H1 (cell line): ENCODE measurements around the gene NOL4L. TPM values are rescaled to one million over a fixed set of nuclear protein-coding genes. Genes with fewer than 3 reads are reported as not detected.

Experiments
- CTCF ChIA-PET: fragments of 300-600 bp; sonication (Branson Sonifier 250); formaldehyde crosslinking; loops from one replicate; lab custom pipeline; 2021; ENCODE audit not compliant: partially characterized antibody; lab: Charles Lee
- POLR2A ChIA-PET: fragments of 300-600 bp; sonication (Branson Sonifier 250); formaldehyde crosslinking; loops from one replicate; lab custom pipeline; 2021; ENCODE audit warnings: inconsistent platforms; ENCODE audit not compliant: partially characterized antibody; lab: Charles Lee
- DNase-seq, 2 experiments: peaks; one replicate each; pipeline versions ENCODE4 v3.0.0 to v3.0.0-alpha.2; 2010 to 2022; ENCODE audit warnings: low spot score in 2 of 2, low read depth in 1 of 2, mixed read lengths in 1 of 2
- FAIRE-seq: peaks from 2 replicates; lab custom pipeline; 2011; peaks lifted over from hg19 to GRCh38; lab: Jason Lieb, UNC
- H2AFZ ChIP-seq: 2 replicates; pipeline ENCODE4 v1.8.1; 2012; ENCODE audit warnings: low read length, inconsistent platforms
- H2AK5ac ChIP-seq: 2 replicates; pipeline ENCODE4 v1.6.1; 2013; ENCODE audit warnings: low read depth, low read length
- H2BK120ac ChIP-seq: replicated peaks from 2 replicates; pipeline ENCODE3; 2013; ENCODE audit warnings: low read depth, low read length, inconsistent platforms
- H2BK12ac ChIP-seq: 2 replicates; pipeline ENCODE4 v1.6.1; 2013; ENCODE audit warnings: low read depth, low read length
- H2BK15ac ChIP-seq: 2 replicates; pipeline ENCODE4 v1.6.1; 2013; ENCODE audit warnings: low read length
- H2BK20ac ChIP-seq: 2 replicates; pipeline ENCODE4 v1.6.1; 2013; ENCODE audit warnings: low read length
- H2BK5ac ChIP-seq: 2 replicates; pipeline ENCODE4 v1.6.1; 2013; ENCODE audit warnings: low read depth, low read length
- H3K14ac ChIP-seq: 2 replicates; pipeline ENCODE4 v1.6.1; 2013; ENCODE audit warnings: inconsistent platforms; ENCODE audit not compliant: insufficient read length
- H3K18ac ChIP-seq: 2 replicates; pipeline ENCODE4 v1.6.1; 2013; ENCODE audit warnings: low read length; ENCODE audit errors: extremely low read depth
- H3K23ac ChIP-seq: 2 replicates; pipeline ENCODE4 v1.6.1; 2013; ENCODE audit warnings: inconsistent platforms; ENCODE audit not compliant: insufficient read length
- H3K23me2 ChIP-seq: 2 replicates; pipeline ENCODE4 v1.6.1; 2013; ENCODE audit warnings: low read depth, low read length
- H3K27ac ChIP-seq: 2 replicates; pipeline ENCODE4 v1.6.1; 2011; ENCODE audit warnings: low read depth, low read length, inconsistent platforms
- H3K27me3 ChIP-seq, 4 experiments: replicated peaks in 1 of 4; 1 replicate in 1 of 4; 2 replicates in 3 of 4; pipeline versions ENCODE4 v1.6.1 to v1.8.1; 2011 to 2013; ENCODE audit warnings: low read length in 3 of 4, mild to moderate bottlenecking in 3 of 4, inconsistent platforms in 2 of 4, mixed read lengths in 2 of 4, moderate library complexity in 1 of 4; ENCODE audit not compliant: control insufficient read depth in 3 of 4, insufficient read depth in 3 of 4; ENCODE audit errors: extremely low read depth in 1 of 4
- H3K36me3 ChIP-seq, 4 experiments: 2 replicates each; pipeline versions ENCODE4 v1.6.1 to v1.8.1; 2011 to 2013; ENCODE audit warnings: mild to moderate bottlenecking in 4 of 4, low read length in 3 of 4, moderate library complexity in 2 of 4, control low read depth in 1 of 4, inconsistent platforms in 1 of 4; ENCODE audit not compliant: insufficient read depth in 4 of 4, control insufficient read depth in 2 of 4
- H3K4ac ChIP-seq: replicated peaks from 2 replicates; pipeline ENCODE3; 2013; ENCODE audit warnings: low read length, low read depth, mixed read lengths, inconsistent platforms; ENCODE audit not compliant: insufficient read length
- H3K4me1 ChIP-seq, 4 experiments: replicated peaks in 1 of 4; 1 replicate in 1 of 4; 2 replicates in 3 of 4; pipeline versions ENCODE4 v1.6.1 to v1.8.1; 2011 to 2013; ENCODE audit warnings: low read length in 3 of 4, inconsistent platforms in 2 of 4, mixed read lengths in 1 of 4; ENCODE audit not compliant: insufficient read depth in 4 of 4, control insufficient read depth in 3 of 4
- H3K4me2 ChIP-seq, 2 experiments: 2 replicates each; pipeline versions ENCODE4 v1.6.1 to v1.8.1; 2011 to 2013; ENCODE audit warnings: low read depth in 2 of 2, low read length in 2 of 2, control low read depth in 1 of 2, inconsistent platforms in 1 of 2, mild to moderate bottlenecking in 1 of 2; ENCODE audit not compliant: insufficient read depth in 1 of 2
- H3K4me3 ChIP-seq, 4 experiments: fragments of 200-600, 300-600 bp in 1 of 4; sonication (generic), shearing (Covaris generic), sonication (Bioruptor Twin) in 1 of 4; 2 replicates each; pipeline versions ENCODE4 v1.5.1 to v1.8.1; 2011 to 2016; ENCODE audit warnings: low read length in 4 of 4, low read depth in 3 of 4, control low read depth in 2 of 4, inconsistent platforms in 2 of 4, mild to moderate bottlenecking in 2 of 4, mixed read lengths in 1 of 4, moderate library complexity in 1 of 4; ENCODE audit not compliant: insufficient read depth in 2 of 4; ENCODE audit errors: extremely low read depth in 1 of 4
- H3K56ac ChIP-seq: replicated peaks from 2 replicates; pipeline ENCODE3; 2013; ENCODE audit warnings: low read depth, mild to moderate bottlenecking, mixed read lengths, low read length, inconsistent platforms; ENCODE audit not compliant: insufficient read length
- H3K79me1 ChIP-seq: 2 replicates; pipeline ENCODE4 v1.6.1; 2013; ENCODE audit warnings: low read depth, low read length, control low read depth
- H3K79me2 ChIP-seq, 2 experiments: 2 replicates each; pipeline versions ENCODE4 v1.6.1 to v1.8.1; 2012 to 2013; ENCODE audit warnings: low read length in 2 of 2, mild to moderate bottlenecking in 2 of 2, inconsistent platforms in 1 of 2; ENCODE audit not compliant: insufficient read depth in 2 of 2, control insufficient read depth in 1 of 2
- H3K9ac ChIP-seq, 4 experiments: replicated peaks in 1 of 4; 1 replicate in 1 of 4; 2 replicates in 3 of 4; pipeline versions ENCODE4 v1.6.1 to v1.8.1; 2011 to 2013; ENCODE audit warnings: low read depth in 3 of 4, low read length in 3 of 4, control low read depth in 2 of 4, mild to moderate bottlenecking in 2 of 4, moderate library complexity in 2 of 4, inconsistent platforms in 1 of 4; ENCODE audit errors: extremely low read depth in 1 of 4
- H3K9me3 ChIP-seq, 2 experiments: 2 replicates each; pipeline versions ENCODE4 v1.6.1 to v1.8.1; 2012 to 2013; ENCODE audit warnings: mild to moderate bottlenecking in 2 of 2, moderate library complexity in 2 of 2, control low read depth in 1 of 2, inconsistent platforms in 1 of 2, low read depth in 1 of 2, low read length in 1 of 2, mixed read lengths in 1 of 2; ENCODE audit not compliant: insufficient read depth in 2 of 2
- H4K20me1 ChIP-seq, 2 experiments: replicated peaks in 1 of 2; 2 replicates each; pipeline versions ENCODE3 to v1.8.1; 2011 to 2013; ENCODE audit warnings: inconsistent platforms in 2 of 2, low read length in 2 of 2, mild to moderate bottlenecking in 1 of 2; ENCODE audit not compliant: insufficient read depth in 2 of 2, control insufficient read depth in 1 of 2
- H4K5ac ChIP-seq: 2 replicates; pipeline ENCODE4 v1.6.1; 2013; ENCODE audit warnings: low read length, low read depth, mixed read lengths, inconsistent platforms; ENCODE audit not compliant: insufficient read length
- H4K8ac ChIP-seq: 2 replicates; pipeline ENCODE4 v1.8.0; 2013; ENCODE audit warnings: mild to moderate bottlenecking, moderate library complexity, low read length, inconsistent platforms; ENCODE audit not compliant: insufficient read depth; ENCODE audit errors: extremely low read depth
- H4K91ac ChIP-seq: replicated peaks from 2 replicates; pipeline ENCODE3; 2013; ENCODE audit warnings: low read length, mixed read lengths, inconsistent platforms; ENCODE audit not compliant: insufficient read length
- CBX5 ChIP-seq: fragments of 300-800, 300-1000 bp; sonication (generic); IDR thresholded peaks from 2 replicates; pipeline ENCODE4 v1.7.1; 2016; ENCODE audit warnings: antibody characterized with exemption, low read length, low read depth
- HDAC2 ChIP-seq, 2 experiments: fragments of 300-600 bp in 1 of 2; sonication (generic) in 1 of 2; IDR thresholded peaks; 2 replicates each; pipeline ENCODE4 v1.6.1; 2011 to 2012; ENCODE audit warnings: low read depth in 2 of 2, low read length in 2 of 2, mild to moderate bottlenecking in 2 of 2, moderate library complexity in 2 of 2, borderline replicate concordance in 1 of 2, inconsistent platforms in 1 of 2
- SIX5 ChIP-seq: IDR thresholded peaks from 2 replicates; pipeline ENCODE4 v1.6.1; 2011; ENCODE audit warnings: mild to moderate bottlenecking, low read depth, low read length
- SP1 ChIP-seq: IDR thresholded peaks from 2 replicates; pipeline ENCODE4 v1.6.1; 2011; ENCODE audit warnings: low read depth, low read length
- SUZ12 ChIP-seq: fragments of 200-600 bp; sonication (generic); IDR thresholded peaks from 2 replicates; pipeline ENCODE4 v1.6.1; 2012; ENCODE audit warnings: mild to moderate bottlenecking, inconsistent platforms, low read length, moderate library complexity, mixed read lengths
- TBP ChIP-seq: IDR thresholded peaks from 2 replicates; pipeline ENCODE4 v1.6.1; 2011; ENCODE audit warnings: low read depth, low read length, improper control_type of control experiment
- WGBS, 2 experiments: shearing (Covaris generic) in 1 of 2; methylation state at CpG; one replicate each; pipeline versions ENCODE4 v1.1.6 to v1.1.7; 2013 to 2015; ENCODE audit warnings: low lambda C conversion rate in 2 of 2, mixed read lengths in 2 of 2, inconsistent platforms in 1 of 2, low coverage in 1 of 2, missing lambda C conversion rate in 1 of 2; ENCODE audit not compliant: insufficient replicate concordance in 2 of 2, insufficient coverage in 1 of 2, insufficient read length in 1 of 2; ENCODE audit errors: extremely low coverage in 1 of 2, missing lambda C conversion rate in 1 of 2; 5-methylcytosine and 5-hydroxymethylcytosine counted together
- polyA plus RNA-seq, 7 experiments: library from polyadenylated mRNA; depleted of rRNA in 3 of 7; stranded (reverse) in 5 of 7; unstranded in 2 of 7; fragments of >200 nt in 5 of 7; fragments of 200-250 nt in 2 of 7; gene quantifications; 1 replicate in 5 of 7; 2 replicates in 1 of 7; 4 replicates in 1 of 7; pipeline versions ENCODE4 v1.2.1 to v1.2.3, GENCODE V29; 2011 to 2013; ENCODE audit warnings: missing spikeins in 2 of 7, mixed read lengths in 2 of 7
- total RNA-seq: library from RNA; stranded (reverse); fragmentation: NEBNext Ultra II Directional; extraction: Animal tissue kit (Norgen Biotek cat#: 25700); gene quantifications from 2 replicates; pipeline ENCODE4 v1.2.1, GENCODE V29; 2021

NOL4L gene
- total and polyA plus RNA-seq, 2 of the 8 experiments (the other 6 are each of a cell fraction or from before 2014, with no cell fraction given), result 15.3 to 23.7 TPM

DNA sequence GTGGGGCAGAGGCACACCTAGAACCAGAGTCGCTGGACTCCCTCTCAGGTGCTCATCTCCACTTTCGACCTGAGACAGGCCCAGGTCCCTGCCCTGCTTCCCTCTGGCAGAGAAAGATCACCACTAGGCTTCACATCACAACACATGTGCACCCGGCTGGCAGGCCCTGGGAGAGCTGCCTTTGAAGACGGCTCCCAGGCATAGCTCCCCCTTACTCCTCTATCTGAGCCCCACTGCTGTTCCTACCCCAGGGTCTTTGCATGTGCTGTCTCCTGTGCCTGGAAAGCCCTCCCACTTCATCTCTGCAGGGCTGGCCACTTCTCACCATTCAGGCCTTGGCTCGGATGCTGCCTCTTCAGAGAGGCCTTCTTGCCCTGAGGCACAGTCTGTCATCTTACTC is 89.2 kb downstream of the NOL4L start:
- CTCF ChIA-PET, result interaction anchor here (1.9 to 3.8 kb wide), 3 partner anchors 10 to 25 kb away, joined by 4 to 32 read pairs (median 5); no protein-coding TSS in a partner anchor
- Histone ChIP-seq H3K4me2 (no peak overlapping the region), H2AFZ (no peak overlapping the region), H3K9me3 (no peaks in the 10 kb centered on the region), H3K36me3 (no peaks in the 10 kb centered on the region), H2BK12ac (no peak overlapping the region), H3K14ac (no peak overlapping the region), H2BK20ac (no peak overlapping the region), H3K79me2 (no peaks in the 10 kb centered on the region), H3K27me3 (no peaks in the 10 kb centered on the region), H3K9ac (no peak overlapping the region), H3K56ac (no peak overlapping the region), H3K79me1 (no peaks in the 10 kb centered on the region), H4K5ac (no peak overlapping the region), H3K4me1 (peaks cover 0 to 10% (median 10%) of the 10 kb centered on the region in 4 experiments; a peak in 6 of 7 replicates), H3K18ac (no peak overlapping the region), H4K8ac (no peak overlapping the region; the same call in 1 of the 2 replicates), H4K91ac (no peak overlapping the region), H4K20me1 (no peaks in the 10 kb centered on the region), H3K27ac (no peak overlapping the region), H3K4me3 (no peak overlapping the region), H3K23ac (no peak overlapping the region), H2BK15ac (no peak overlapping the region), H2AK5ac (no peak overlapping the region), H3K4ac (no peak overlapping the region), H2BK5ac (no peak overlapping the region), H3K23me2 (no peaks in the 10 kb centered on the region), H2BK120ac (no peak overlapping the region)
- no peak for FAIRE-seq
- POLR2A ChIA-PET, result interaction anchor here (2.5 kb wide), 1 partner anchor 12 kb away, joined by 9 read pairs; no protein-coding TSS in a partner anchor
- no peak for TF ChIP-seq SIX5
- TF ChIP-seq SP1, result no peak
- TF ChIP-seq TBP, result no peak
- no peak for TF ChIP-seq SUZ12
- TF ChIP-seq CBX5, result no peak
- TF ChIP-seq HDAC2 (IDR thresholded peaks at IDR 0.05; ENCODE audit: borderline replicate concordance in 1 of 2, low read depth in 2 of 2, low read length in 2 of 2), result no peak
- WGBS, 2 experiments, result 96% methylated on average over 5 of the region's 5 CpGs; no CpG with 5 or more reads in 1 of the 2 experiments
- DNase-seq, result no peak
